GM18519 (cell line): ENCODE measurements around the gene DENND6B.

Source experiments
- ATAC-seq: cut with Tn5 transposase; IDR thresholded peaks from one replicate; pipeline ENCODE4 v1.9.1; 2021; ENCODE audit warnings: mild to moderate bottlenecking, moderate library complexity; ENCODE audit not compliant: unreplicated experiment, low FRiP score

The DENND6B gene

GRCh38 chr22:50260801-50261614 is 65.8 kb downstream of the DENND6B start:
- no peak for ATAC-seq

- no peak for ATAC-seq
Observed at GRCh38 chr22:50260434-50260800, 66.4 kb downstream of the DENND6B start.

GRCh38 chr22:50259302-50259701 is 67.5 kb downstream of the DENND6B start:
- ATAC-seq, result no peak
